Spleen (tissue), 7 donors: ENCODE measurements around the gene LASP1.

Source experiments
- CTCF ChIP-seq, 11 experiments: fragments of 200-600 bp in 7 of 11; fragments of 450-650 bp in 4 of 11; sonication (generic) in 4 of 11; IDR thresholded peaks in 8 of 11; conservative IDR thresholded peaks in 3 of 11; 1 replicate in 7 of 11; 2 replicates in 4 of 11; pipeline versions ENCODE4 v1.4.0 to v1.8.0; 2016 to 2021; ENCODE audit warnings: antibody characterized with exemption in 11 of 11, inconsistent platforms in 4 of 11, mild to moderate bottlenecking in 1 of 11
- POLR2A ChIP-seq, 3 donors: fragments of 450-650 bp; IDR thresholded peaks; one replicate each; pipeline ENCODE4 v1.5.1; 2017; ENCODE audit warnings: antibody characterized with exemption in 3 of 3, mild to moderate bottlenecking in 1 of 3
- donor health status: DM: no; HTN: no; CAD: no; lungs with moderate emphysema.
- donor health status: DM: no; HTN: no; CAD: no.
- donor health status: DM: no; HTN: no; CAD: no.

GRCh38 chr17:38926293-38927070 lies 56.6 kb downstream of the LASP1 start:
- TF ChIP-seq CTCF (IDR thresholded peaks at IDR 0.05 in 8 of 11, conservative IDR thresholded peaks at IDR 0.05 in 3 of 11) = no peak
- TF ChIP-seq POLR2A (IDR thresholded peaks at IDR 0.05) = no peak
